Common myeloid progenitor, CD34-positive (primary cell): ENCODE results near the gene RANBP3.

ENCODE experiments used
- CTCF ChIA-PET: fragments of 350-600 bp; sonication (Branson Sonifier 250); formaldehyde crosslinking; loops from one replicate; lab custom pipeline; 2021; ENCODE audit warnings: antibody characterized with exemption; lab: Charles Lee
- POLR2A ChIA-PET: fragments of 350-600 bp; sonication (Branson Sonifier 250); formaldehyde crosslinking; loops from one replicate; lab custom pipeline; 2021; ENCODE audit warnings: antibody characterized with exemption; lab: Charles Lee
- DNase-seq, 3 donors: peaks; one replicate each; pipeline versions ENCODE4 v3.0.0 to v3.0.0-alpha.2; 2013
- H3K27ac ChIP-seq, 2 experiments: 1 replicate in 1 of 2; 2 replicates in 1 of 2; pipeline ENCODE4 v1.7.0; 2013; ENCODE audit warnings: inconsistent platforms in 2 of 2, low read length in 2 of 2, mild to moderate bottlenecking in 2 of 2, low read depth in 1 of 2, moderate library complexity in 1 of 2; ENCODE audit not compliant: severe bottlenecking in 2 of 2, insufficient read depth in 1 of 2, poor library complexity in 1 of 2
- H3K27me3 ChIP-seq, 5 experiments: replicated peaks in 2 of 5; 1 replicate in 3 of 5; 2 replicates in 2 of 5; pipeline versions ENCODE4 v1.6.1 to v1.7.0; 2013; ENCODE audit warnings: low read length in 4 of 5, mild to moderate bottlenecking in 2 of 5, moderate library complexity in 2 of 5, inconsistent platforms in 1 of 5; ENCODE audit not compliant: insufficient read depth in 5 of 5, control insufficient read depth in 4 of 5
- H3K36me3 ChIP-seq, 4 experiments: 1 replicate in 2 of 4; 2 replicates in 2 of 4; pipeline versions ENCODE4 v1.6.1 to v1.7.0; 2013; ENCODE audit warnings: low read length in 3 of 4, control low read depth in 1 of 4, mild to moderate bottlenecking in 1 of 4; ENCODE audit not compliant: control insufficient read depth in 4 of 4, insufficient read depth in 4 of 4
- H3K4me1 ChIP-seq, 4 experiments: 1 replicate in 3 of 4; 2 replicates in 1 of 4; pipeline versions ENCODE4 v1.6.1 to v1.7.1; 2013; ENCODE audit warnings: low read length in 3 of 4, mild to moderate bottlenecking in 3 of 4, control low read depth in 1 of 4, inconsistent platforms in 1 of 4, moderate library complexity in 1 of 4; ENCODE audit not compliant: control insufficient read depth in 4 of 4, insufficient read depth in 4 of 4; ENCODE audit errors: control extremely low read depth in 1 of 4
- H3K4me3 ChIP-seq, 7 experiments: 1 replicate in 4 of 7; 2 replicates in 3 of 7; pipeline versions ENCODE4 v1.5.1 to v1.7.0; 2013; ENCODE audit warnings: mild to moderate bottlenecking in 7 of 7, low read length in 6 of 7, moderate library complexity in 6 of 7, inconsistent platforms in 2 of 7, low read depth in 2 of 7, control low read depth in 1 of 7; ENCODE audit not compliant: insufficient read depth in 4 of 7, control insufficient read depth in 1 of 7; ENCODE audit errors: extremely low read depth in 1 of 7
- H3K9me3 ChIP-seq, 5 experiments: 1 replicate in 4 of 5; 2 replicates in 1 of 5; pipeline versions ENCODE4 v1.6.1 to v1.7.1; 2013; ENCODE audit warnings: low read length in 4 of 5, mild to moderate bottlenecking in 2 of 5, inconsistent platforms in 1 of 5, low read depth in 1 of 5, moderate library complexity in 1 of 5; ENCODE audit not compliant: control insufficient read depth in 4 of 5, insufficient read depth in 2 of 5; ENCODE audit errors: control extremely low read depth in 1 of 5
- WGBS: methylation state at CpG from one replicate; pipeline ENCODE4 v1.1.5; 2013; ENCODE audit not compliant: insufficient coverage; 5-methylcytosine and 5-hydroxymethylcytosine counted together

The RANBP3 gene

GRCh38 chr19:5893907-5894703 lies 83.8 kb downstream of the RANBP3 start:
- Histone ChIP-seq H3K4me3 (peak overlapping the region in 1 of 7 experiments; percentile 13), H3K9me3 (no peaks in the 10 kb centered on the region), H3K27ac (peak overlapping the region in 1 of 2 experiments; percentile 58), H3K27me3 (peaks cover 0 to 33% (median 4%) of the 10 kb centered on the region in 5 experiments), H3K36me3 (peaks cover 0 to 31% (median 17%) of the 10 kb centered on the region in 4 experiments), H3K4me1 (peaks cover 0 to 32% (median 14%) of the 10 kb centered on the region in 4 experiments)
- WGBS = 57% methylated on average over 26 of the region's 28 CpGs
- CTCF ChIA-PET = interaction anchor here (1.1 to 4.2 kb wide), 4 partner anchors 9 to 100 kb away, joined by 4 to 35 read pairs (median 6); partner anchors contain the start of genes NDUFA11 and NRTN
- peak; percentile 75 to 91 (median 83) for DNase-seq
- POLR2A ChIA-PET = interaction anchor here (0.5 kb wide), 1 partner anchor 135 kb away, joined by 5 read pairs; no protein-coding TSS in a partner anchor

DNA sequence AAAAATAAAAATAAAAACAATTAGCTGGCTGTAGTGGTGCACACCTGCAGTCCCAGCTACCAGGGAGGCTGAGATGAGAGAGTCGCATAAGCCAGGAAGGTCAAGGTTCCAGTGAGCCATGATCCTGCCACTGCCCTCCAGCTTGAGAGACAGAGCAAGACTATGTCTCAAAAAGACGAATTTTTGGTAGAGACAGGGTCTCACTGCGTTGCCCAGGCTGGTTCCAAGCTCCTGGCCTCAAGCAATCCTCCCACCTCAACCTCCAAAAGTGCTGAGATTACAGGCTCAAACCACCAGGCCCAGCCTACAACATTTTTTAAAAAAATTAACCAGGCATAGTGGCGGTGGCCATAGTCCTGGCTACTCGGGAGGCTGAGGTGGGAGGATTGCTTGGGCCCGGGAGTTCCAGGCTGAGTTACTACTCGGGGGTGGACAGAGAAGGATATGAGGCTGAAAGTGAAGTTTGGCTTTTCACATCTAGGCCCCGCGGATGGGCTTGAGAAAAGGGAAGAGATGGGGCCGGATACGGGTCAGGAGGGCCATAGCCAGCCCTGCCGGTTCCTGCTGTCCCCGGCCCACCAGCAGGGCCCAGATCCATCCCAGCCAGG lies 84.5 kb downstream of the RANBP3 start:
- Histone ChIP-seq H3K27me3 (peaks cover 0 to 33% (median 4%) of the 10 kb centered on the region in 5 experiments), H3K4me1 (peaks cover 0 to 32% (median 14%) of the 10 kb centered on the region in 4 experiments), H3K36me3 (peaks cover 0 to 30% (median 17%) of the 10 kb centered on the region in 4 experiments), H3K9me3 (no peaks in the 10 kb centered on the region), H3K4me3 (no peak overlapping the region), H3K27ac (no peak overlapping the region)
- CTCF ChIA-PET = interaction anchor here (1.0 to 4.2 kb wide), 6 partner anchors 10 to 99 kb away, joined by 4 to 35 read pairs (median 5); partner anchors contain the start of genes FUT6, NDUFA11 and NRTN
- 83% methylated on average over 13 of the region's 13 CpGs for WGBS
- POLR2A ChIA-PET = interaction anchor here (0.8 kb wide), 1 partner anchor 89 kb away, joined by 3 read pairs; no protein-coding TSS in a partner anchor
- DNase-seq = no peak

DNA sequence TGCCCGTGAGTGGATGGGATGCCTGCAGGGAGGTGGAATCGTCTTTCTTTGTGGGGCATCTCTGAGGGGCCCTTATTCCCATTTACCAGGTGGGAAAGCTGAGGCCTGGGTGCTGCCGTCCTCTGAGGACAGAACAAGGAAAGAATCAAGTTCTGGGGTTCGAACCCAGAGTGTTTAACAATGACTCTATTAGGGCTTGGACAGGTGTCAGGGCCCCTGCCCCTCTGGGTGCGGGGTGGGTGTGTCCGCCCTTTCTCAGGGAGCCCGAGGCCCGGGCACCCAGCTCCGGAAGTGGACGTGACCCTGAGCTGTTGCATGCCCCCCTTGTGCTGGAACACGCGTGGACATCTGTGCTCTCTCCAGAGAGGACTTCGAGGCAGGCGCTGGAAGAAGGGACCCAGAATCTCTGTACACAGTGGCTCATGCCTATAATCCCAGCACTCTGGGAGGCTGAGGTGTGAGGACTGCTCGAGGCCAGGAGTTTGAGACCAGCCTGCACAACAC lies 85.1 kb downstream of the RANBP3 start:
- no peak overlapping the region for H3K4me3 ChIP-seq

GRCh38 chr19:5891938-5892771 lies 85.8 kb downstream of the RANBP3 start:
- WGBS = 14% methylated on average over 38 of the region's 48 CpGs
- POLR2A ChIA-PET = no interaction called here
- peaks cover 0 to 32% (median 14%) of the 10 kb centered on the region in 4 experiments for H3K4me1 ChIP-seq

More for the DNA sequence above, 85.1 kb downstream of the RANBP3 start:
- Histone ChIP-seq H3K27ac (no peak overlapping the region), H3K36me3 (peaks cover 0 to 28% (median 16%) of the 10 kb centered on the region in 4 experiments), H3K9me3 (no peaks in the 10 kb centered on the region), H3K4me1 (peaks cover 0 to 32% (median 14%) of the 10 kb centered on the region in 4 experiments), H3K27me3 (peaks cover 0 to 33% (median 4%) of the 10 kb centered on the region in 5 experiments)
- ChIA-PET POLR2A (interaction anchor here (0.8 kb wide), 1 partner anchor 89 kb away, joined by 3 read pairs; no protein-coding TSS in a partner anchor), CTCF (interaction anchor here (1.0 to 4.2 kb wide), 8 partner anchors 8 to 98 kb away, joined by 3 to 35 read pairs (median 5); partner anchors contain the start of genes FUT6, NDUFA11 and NRTN)
- DNase-seq = no peak
- WGBS = 71% methylated on average over 8 of the region's 15 CpGs

DNA sequence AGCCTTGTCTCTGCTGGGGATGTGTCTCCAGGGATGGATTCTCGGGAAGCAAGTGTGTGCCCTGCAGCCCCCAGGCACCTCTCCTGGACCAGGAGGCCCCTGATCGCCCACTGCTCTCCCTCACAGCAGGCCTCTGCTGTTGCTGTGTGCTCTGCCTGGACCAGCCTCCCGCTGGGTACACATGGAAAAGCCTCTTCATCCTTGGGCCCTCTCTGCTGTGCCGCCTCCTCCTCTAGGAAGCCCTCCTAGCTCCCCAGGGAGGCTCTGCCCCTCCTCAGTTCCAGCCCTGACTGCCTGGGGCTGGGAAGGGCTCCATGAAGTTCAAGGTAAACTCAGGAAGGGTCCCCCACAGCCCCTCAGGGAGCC lies 86.4 kb downstream of the RANBP3 start:
- no peak overlapping the region for H3K4me3 ChIP-seq
- ChIA-PET CTCF (interaction anchor here (1.2 to 4.2 kb wide), 6 partner anchors 9 to 94 kb away, joined by 3 to 35 read pairs (median 6); partner anchors contain the start of gene NRTN), POLR2A (no interaction called here)

More at GRCh38 chr19:5891938-5892771, 85.8 kb downstream of the RANBP3 start:
- CTCF ChIA-PET = interaction anchor here (1.0 to 4.2 kb wide), 9 partner anchors 9 to 95 kb away, joined by 3 to 35 read pairs (median 5); partner anchors contain the start of genes FUT6, NDUFA11 and NRTN
- Histone ChIP-seq H3K4me3 (no peak overlapping the region), H3K27me3 (peaks cover 0 to 33% (median 4%) of the 10 kb centered on the region in 5 experiments), H3K9me3 (no peaks in the 10 kb centered on the region), H3K27ac (no peak overlapping the region), H3K36me3 (peaks cover 0 to 24% (median 14%) of the 10 kb centered on the region in 4 experiments)
- peak in 2 of 3 donors; percentile 36 to 41 for DNase-seq

GRCh38 chr19:5890099-5890498 lies 87.8 kb downstream of the RANBP3 start:
- Histone ChIP-seq H3K4me3 (no peak overlapping the region), H3K4me1 (peaks cover 0 to 25% (median 13%) of the 10 kb centered on the region in 4 experiments), H3K9me3 (no peaks in the 10 kb centered on the region), H3K36me3 (peaks cover 0 to 5% (median 2%) of the 10 kb centered on the region in 4 experiments), H3K27ac (no peak overlapping the region), H3K27me3 (peaks cover 0 to 33% (median 4%) of the 10 kb centered on the region in 5 experiments)
- 62% methylated on average over 5 of the region's 10 CpGs for WGBS
- DNase-seq = no peak
- POLR2A ChIA-PET = interaction anchor here (0.6 kb wide), 1 partner anchor 9 kb away, joined by 4 read pairs; no protein-coding TSS in a partner anchor
- CTCF ChIA-PET = interaction anchor here (1.2 to 4.2 kb wide), 3 partner anchors 78 to 86 kb away, joined by 4 to 35 read pairs (median 4); partner anchors contain the start of gene NRTN

More for the DNA sequence above, 86.4 kb downstream of the RANBP3 start:
- Histone ChIP-seq H3K4me1 (peaks cover 0 to 32% (median 14%) of the 10 kb centered on the region in 4 experiments), H3K36me3 (peaks cover 0 to 20% (median 9%) of the 10 kb centered on the region in 4 experiments), H3K27ac (no peak overlapping the region), H3K9me3 (no peaks in the 10 kb centered on the region), H3K27me3 (peaks cover 0 to 33% (median 4%) of the 10 kb centered on the region in 5 experiments)
- WGBS = 65% methylated on average over 2 of the region's 4 CpGs
- no peak for DNase-seq
